Measurements from ENCODE around the gene TCEAL7.
"Not testable (repeated sequence)": the region's sequence is repeated elsewhere in the genome, so short reads cannot be mapped to it uniquely, and the experiment has no call there.

Gene TCEAL7

DNA sequence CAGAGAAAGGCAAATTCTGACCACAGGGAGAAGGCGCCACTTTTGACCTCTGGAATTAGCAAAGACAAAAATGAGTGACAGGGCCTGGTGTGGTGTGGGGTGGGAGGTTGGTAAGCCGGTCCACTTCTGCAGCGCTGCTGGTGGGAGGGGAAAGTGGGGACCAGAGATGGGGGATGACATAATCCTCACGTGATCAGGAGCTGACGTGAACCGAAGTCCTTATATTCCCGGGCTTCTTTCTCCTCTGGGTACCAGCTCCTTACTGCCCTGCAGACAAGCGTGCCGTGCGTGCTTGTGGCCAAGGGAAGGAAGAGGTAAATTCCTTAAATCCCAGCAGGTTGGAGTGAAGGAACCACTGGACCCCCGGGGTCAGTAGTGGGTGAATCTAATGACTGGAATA is at the start of gene TCEAL7:
Gene TCEAL7 (plus strand): TSS at position 249 of the 400 bp plus-strand sequence. CDS start 1,165 bp downstream, outside the sequence.
- DNase-seq, result no peak

DNA sequence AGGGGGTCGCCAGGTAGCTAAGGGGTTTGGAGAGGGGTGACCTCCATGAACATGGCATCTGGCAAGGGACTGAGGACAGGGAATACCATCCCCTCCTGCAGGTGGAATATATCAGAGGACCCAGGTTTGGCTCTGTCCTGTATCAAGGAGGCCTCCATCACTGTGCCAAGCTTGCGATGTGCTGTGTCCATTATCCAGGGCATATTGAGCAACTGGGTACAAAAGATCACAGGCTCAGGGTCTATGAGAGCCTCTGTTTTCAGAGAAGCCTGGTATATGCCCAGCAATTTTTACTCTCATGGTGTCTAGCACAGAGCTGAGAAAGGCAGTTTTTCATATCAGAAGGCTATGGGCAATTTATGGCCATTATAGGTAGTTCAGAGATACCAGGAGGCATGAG is 36.9 kb upstream of the TCEAL7 start:
- DNase-seq, result no peak

DNA sequence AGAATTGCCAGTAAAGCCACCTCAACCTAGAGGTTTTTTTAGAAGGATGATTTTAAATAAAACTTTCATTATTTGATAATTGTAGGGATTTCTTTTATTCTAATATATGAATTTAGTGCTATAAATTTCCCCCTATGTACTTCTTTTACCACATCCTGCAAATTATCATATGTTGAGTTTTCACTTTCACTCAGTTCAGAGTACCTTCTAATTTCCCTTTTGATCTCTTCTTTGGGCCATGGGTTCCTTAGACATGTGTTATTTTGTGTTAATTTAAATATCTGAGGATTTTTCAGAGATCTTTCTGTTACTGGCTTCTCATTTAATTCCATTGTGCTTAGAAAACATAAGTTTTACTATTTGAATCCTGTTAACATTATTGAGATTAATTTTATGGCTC is 25.3 kb upstream of the TCEAL7 start:
- DNase-seq, result no peak

DNA sequence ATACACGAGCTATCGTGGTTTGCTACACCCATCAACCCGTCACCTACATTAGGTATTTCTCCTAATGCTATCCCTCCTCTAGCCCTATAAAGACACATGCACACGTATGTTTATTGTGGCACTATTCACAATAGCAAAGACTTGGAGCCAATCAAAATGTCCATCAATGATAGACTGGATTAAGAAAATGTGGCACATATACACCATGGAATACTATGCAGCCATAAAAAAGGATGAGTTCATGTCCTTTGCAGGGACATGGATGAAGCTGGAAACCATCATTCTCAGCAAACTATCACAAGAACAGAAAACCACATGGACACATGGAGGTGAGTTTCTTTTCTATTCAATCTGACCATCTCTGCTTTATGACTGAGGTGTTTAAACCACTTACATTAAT is 24.4 kb upstream of the TCEAL7 start:
- not testable (repeated sequence) for DNase-seq

- DNase-seq, result no peak
Observed at GRCh38 chrX:103309860-103310554, 20.0 kb upstream of the TCEAL7 start.

DNA sequence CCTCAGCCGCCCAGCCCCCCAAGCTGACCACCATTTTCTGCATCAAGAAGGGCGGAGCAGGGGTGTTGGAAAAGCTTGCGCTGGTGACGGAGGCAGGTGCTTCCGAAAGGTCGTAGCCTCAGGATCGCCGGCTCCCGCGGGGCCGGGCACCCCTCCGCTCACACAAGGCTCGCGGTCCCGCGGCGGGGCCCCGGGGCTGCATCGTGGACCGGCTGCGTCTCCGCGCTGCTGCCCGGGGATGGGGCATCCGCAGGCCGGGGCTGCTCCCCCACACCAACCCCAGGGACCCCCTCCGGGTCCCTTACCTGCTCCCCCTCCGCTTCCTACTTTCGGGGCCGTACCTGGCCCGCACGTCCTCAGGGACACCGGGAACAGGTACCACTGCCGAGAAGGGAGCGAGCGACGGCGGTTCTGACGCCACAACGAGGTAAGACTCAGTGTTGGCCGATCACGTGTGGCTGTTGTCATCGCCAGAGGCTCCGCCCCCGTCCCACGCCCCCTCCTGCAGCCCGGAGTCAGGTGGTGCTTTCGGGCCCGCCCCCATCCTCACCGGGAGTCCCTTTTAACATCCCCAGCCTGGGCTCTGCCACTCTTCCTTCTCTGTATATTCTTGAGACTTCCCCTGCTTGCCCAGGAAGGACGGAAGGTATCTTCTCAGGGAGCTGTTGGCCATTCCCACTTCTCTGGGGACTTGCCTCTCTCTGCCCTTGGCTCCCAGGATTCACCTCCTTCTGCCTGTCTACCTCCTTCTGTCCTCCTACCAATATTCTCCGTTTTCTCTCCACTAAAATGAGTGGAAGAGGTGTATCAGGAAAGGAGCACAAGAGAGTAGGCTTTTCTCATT is 19.3 kb upstream of the TCEAL7 start, which contains the start of gene BEX2:
Gene BEX2 (minus strand): TSS at position 436 of the 844 bp plus-strand sequence. CDS start 1,014 bp downstream, outside the sequence.
- peak; percentile 34 for DNase-seq

DNA sequence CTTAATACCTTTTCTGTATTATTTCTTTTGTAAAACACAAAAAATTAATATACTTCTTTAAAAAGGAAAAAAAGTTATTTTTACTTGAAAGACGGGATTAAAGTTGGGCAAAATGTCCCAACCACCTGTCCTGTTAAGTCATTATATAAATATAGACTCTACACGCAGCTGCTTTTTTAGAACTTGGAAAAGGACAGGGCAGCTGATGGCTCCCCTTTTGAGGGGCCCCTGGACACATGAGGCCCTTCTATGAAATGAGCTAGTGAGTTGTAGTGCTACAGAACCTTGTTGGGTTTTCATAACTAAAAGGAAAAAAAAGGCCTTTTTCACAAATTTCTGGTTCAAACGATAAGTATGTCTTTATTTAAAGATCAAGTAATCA is 18.6 kb upstream of the TCEAL7 start:
- no peak for DNase-seq

GRCh38 chrX:103330681-103331288 is 746 bp downstream of the TCEAL7 start:
- DNase-seq, result no peak

- DNase-seq, result no peak
Observed at GRCh38 chrX:103338663-103339062, 8.6 kb downstream of the TCEAL7 start.

GRCh38 chrX:103343105-103343504 is 13.1 kb downstream of the TCEAL7 start:
- peak; percentile 17 for DNase-seq

GRCh38 chrX:103344606-103345005 is 14.6 kb downstream of the TCEAL7 start:
- DNase-seq, result no peak

DNA sequence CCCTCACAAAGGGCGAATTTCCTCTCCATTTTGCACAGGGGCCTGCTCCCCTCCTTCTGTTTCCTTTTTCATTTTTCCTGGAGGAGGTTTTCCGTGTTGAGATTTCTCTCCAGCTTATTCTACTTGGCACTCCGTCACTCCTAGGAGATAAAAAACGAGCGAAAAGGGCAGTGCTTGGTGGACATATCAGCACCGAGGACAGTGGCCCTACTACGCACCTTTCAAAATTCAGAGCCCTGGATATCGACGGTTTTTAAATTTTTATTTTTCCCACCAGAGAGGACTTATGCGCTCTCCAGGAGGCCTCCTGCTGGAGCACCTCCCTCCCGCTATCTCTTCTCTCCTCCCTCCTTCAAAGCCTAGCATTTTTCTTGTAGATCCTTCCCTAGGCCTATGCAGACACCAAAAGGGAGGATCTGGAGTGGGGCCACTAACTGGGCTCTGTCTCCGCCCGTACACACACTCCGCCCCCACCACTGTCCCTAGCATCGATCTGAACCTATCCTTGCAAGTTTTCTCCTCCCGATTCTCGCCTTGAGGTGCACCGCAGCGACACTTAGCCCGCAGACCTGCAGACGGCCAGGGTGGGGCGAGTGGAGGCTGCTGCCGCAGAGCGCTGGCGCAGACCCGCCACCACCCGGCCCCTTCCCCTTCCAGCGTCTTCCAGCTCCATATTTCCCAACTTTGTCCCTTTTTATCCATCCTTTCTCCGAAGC is 17.8 kb downstream of the TCEAL7 start:
- no peak for DNase-seq

DNA sequence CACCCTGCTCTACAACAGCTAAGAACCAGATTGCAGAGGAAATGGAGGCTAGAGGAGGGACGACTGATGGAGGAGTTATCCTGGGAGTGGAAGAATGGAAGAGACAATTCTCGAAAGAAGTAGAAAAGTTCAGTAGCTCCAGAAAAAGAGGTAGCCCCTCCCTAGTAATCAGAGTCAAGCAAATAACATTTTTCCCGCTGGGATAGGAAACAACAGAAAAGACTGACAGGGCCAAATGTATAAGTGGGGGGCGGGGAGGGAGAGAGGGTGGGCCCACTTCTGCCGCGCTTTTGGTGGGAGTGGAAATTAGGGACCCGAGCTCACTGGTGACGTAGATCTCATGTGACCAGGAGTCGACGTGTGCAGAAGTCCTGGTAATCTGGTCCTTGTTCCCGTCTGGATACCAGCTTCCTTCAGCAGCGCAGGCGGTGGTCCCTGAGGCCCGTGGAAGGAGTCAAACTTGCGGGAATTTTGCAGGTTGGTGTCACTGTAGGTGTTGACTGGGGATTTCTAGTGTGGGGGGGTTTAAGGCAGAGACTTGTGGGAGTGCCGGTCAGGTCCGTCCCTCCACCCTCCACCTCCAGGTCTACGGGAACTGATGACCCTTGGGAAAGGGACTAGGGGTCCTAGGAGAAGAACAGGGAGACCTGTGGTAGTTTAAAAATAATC is 26.2 kb downstream of the TCEAL7 start, which contains the start of gene TCEAL9:
Gene TCEAL9 (plus strand): TSS at position 377 of the 669 bp plus-strand sequence. CDS start 1,179 bp downstream, outside the sequence.
- peak; percentile 41 for DNase-seq

- no peak for DNase-seq
Observed at GRCh38 chrX:103356858-103357257, 26.8 kb downstream of the TCEAL7 start.

- DNase-seq, result no peak
Observed at GRCh38 chrX:103357871-103358270, 27.8 kb downstream of the TCEAL7 start.

GRCh38 chrX:103359605-103360004 is 29.6 kb downstream of the TCEAL7 start:
- not testable (repeated sequence) for DNase-seq

GRCh38 chrX:103360092-103360491 is 30.1 kb downstream of the TCEAL7 start:
- no peak for DNase-seq

DNA sequence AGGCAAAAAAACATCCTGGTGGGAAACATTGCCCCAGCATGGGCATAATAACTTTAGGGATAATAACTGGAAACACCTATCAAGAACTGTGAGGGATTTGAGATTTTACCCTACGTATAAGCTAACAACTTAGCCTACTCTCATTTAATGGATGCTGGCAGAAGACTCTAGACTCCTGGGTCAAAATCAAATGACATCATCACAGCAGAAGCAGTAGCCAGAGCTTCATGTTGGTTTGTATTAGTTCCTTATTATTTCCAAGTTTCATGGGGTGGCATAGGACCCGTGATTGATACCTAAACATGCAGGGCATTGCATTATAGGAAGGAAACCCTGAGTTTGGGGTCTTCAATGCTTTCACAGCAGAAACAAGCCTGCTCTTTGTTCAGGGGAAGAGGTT is 30.9 kb downstream of the TCEAL7 start:
- DNase-seq, result no peak

GRCh38 chrX:103361798-103362197 is 31.8 kb downstream of the TCEAL7 start:
- DNase-seq, result no peak

DNA sequence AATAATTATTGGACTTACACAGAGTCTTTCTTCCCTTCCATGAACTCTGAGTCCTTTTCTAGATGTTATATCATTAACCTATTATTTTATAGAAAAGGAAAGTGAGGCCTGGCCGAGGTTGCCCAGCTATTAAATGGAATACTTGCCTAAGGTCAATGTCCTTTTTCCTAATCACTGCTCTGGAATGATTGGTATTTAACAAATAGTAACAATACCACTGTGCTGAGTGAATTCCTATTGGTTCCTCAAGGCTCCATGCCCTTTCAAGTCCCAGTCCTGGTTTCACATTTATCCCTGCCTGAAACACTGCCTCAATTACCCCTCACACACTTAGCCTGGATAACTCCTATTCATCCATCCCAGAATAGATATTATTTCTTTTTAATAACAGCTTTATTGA is 32.4 kb downstream of the TCEAL7 start:
- DNase-seq, result no peak

GRCh38 chrX:103363046-103363445 is 33.0 kb downstream of the TCEAL7 start:
- DNase-seq, result no peak

GRCh38 chrX:103367502-103367901 is 37.5 kb downstream of the TCEAL7 start:
- DNase-seq, result no peak

All from kidney glomerular epithelial cell (primary cell).